ENCODE results near the gene CACNA2D4.

The CACNA2D4 gene

DNA sequence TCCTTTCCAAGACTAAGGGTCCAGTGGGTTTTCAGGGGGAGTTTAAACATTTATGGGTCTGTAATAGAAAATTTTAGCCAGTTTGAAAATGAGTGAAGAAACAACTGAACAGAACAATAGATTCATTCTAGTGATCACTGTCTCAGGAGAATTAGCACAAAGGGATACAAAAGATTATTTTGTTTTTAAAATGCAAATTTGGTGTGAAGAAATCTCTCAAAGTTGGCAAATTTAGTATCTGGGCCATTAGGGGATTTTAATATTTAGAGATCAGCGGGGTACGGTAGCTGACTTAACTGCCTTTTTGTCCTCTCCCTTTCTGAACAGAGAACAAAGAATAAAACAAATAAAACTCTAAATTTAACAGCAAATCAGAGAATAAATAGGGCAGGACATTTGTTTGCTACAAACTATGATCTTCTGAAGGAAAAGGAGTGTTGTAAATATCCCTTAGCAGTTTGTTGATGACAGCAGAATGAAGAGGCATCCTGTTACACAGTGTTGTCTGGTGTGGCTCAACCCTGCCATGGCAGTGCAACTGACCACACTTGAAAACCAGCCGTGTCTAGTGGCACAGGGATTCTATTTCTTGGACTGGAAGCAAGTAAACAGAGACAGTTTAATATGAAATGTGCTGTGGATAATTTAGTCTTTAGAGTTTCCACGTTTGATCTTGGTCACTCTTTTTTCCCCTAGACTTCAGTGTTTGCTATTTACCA lies 144.4 kb downstream of the CACNA2D4 start:
- DNase-seq, result no peak

DNA sequence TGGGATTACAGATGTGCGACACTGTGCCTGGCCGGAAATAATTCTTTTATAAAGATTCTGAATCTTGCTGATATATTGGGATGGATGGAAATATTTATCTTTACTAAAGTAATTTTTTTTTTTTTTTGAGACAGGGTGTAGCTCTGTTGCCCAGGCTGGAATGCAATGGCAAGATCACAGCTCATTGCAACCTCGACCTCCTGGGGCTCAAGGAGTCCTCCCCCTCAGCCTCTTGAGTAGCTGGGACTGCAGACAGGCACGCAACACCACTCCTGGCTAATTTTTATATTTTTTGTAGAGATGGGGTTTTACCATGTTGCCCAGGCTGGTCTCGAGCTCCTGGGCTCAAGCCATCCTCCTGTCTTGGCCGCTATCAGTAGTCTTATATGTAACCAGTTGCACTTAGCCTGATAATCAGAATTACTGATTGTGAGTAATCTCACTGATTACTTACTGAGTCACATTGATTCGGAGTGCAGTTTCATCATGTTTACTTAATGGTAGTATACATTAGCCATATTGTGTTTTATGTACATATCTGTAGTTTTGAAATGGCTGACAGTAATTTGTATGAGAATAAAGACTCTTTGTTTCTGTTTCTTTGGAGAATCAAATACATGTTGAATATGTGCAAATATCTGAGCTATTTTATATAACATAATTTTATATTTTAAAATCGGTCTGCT lies 148.5 kb downstream of the CACNA2D4 start:
- no peak for DNase-seq

DNA sequence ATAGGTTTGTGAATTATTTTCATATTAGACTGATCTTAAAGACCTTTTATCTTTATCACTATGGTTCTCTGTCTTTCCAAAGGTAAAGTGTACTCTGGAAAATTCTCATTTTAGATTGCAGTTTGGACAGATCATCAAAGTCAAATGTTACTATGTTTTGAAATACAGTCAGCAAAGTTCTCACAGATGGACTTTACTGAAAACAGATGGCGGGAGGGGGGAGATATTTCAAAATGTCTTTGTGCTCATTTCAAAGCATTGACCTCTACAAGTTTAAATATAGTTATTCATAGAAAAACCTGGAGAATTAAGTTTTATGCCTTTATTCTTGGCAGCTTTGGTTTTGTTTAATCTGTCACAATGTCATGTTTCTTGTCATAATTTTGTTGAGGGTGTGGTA lies 149.8 kb downstream of the CACNA2D4 start:
- DNase-seq, result peak; percentile 50

DNA sequence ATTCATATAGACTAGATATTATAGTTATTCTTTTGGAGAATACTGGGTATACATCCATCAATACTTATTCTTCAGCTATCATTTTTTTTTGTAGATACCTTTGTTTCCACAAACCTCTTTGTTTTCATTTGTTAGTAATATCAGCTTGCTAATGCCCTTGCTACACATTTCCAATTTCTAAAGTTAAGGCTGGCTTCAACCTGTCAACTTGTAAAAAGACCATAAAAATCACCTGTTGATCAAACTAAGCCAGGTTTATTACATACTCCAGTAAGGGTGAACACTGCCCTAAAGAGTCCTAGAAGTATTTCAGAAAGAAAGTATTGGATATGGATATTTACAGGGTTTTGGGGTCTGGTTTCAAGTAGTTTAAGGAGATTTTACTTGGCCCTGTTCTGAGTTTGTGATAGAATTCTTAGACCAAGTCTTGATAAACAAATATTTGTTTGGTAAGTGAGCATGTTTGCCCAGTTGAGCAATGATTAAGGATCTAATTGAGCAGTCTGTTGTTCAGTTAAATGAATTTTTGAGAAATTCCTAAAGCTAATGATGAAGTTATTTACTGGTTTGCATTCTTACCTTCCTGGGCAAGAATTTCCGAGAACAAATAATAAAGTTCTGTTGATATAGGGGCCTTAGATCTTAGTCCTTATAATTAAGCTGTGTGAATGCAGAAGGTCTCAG lies 150.9 kb downstream of the CACNA2D4 start:
- no peak for DNase-seq

DNA sequence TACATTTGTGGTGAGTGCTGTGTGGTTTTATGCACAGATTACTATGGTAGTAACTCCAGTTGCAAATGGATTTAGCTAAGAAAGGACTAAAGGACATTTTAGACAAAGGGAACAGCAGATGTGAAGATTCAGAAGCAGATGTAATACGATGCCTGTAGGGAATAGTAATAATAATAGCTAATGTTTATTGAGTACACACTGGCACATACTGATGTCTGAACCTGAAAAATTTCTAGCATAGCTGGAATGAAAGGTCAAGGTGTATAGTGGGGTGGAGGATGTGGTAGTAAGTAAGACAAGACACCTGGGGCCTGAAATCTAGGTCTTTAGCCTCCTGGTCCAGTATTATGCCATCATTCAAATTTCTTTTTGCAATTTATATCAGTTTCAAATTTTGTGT lies 152.3 kb downstream of the CACNA2D4 start:
- DNase-seq, result no peak

DNA sequence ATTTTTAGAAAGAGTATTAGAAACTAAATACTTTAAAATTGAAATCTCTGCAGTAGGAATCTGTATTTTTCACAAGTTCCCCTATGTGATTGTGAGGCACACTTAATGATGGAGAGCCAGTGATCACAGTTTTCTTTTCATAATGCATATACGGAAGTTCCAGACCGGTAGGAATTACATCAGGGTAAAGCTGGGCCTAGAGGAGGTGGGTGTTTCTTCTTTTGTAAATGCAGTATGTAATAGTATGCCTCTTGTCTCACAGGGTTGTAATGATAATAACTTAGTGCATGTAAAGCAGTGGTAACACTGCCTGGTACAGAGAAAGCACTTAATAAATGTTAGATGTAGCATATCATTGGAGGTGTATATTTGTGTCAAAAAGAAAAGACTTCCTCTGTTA lies 155.3 kb downstream of the CACNA2D4 start:
- DNase-seq, result no peak

DNA sequence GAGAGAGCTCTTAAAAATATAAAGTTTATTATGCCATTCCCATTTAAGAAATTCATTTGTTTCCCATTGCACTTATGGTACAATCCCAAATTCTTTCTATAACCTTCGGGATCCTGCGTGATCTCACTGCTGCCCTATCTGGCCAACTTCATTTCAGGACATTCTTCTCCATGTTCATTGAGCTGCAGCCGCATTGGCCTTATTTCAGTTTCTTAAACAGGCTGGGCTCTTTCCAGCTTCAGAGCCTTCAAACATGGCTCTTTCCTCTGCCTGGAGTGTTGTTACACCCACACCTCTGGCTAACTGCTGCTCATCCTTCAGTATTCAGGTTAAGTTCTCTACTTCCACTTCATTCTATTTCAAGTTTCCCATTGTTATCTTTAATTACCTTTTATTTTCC lies 156.6 kb downstream of the CACNA2D4 start:
- no peak for DNase-seq

DNA sequence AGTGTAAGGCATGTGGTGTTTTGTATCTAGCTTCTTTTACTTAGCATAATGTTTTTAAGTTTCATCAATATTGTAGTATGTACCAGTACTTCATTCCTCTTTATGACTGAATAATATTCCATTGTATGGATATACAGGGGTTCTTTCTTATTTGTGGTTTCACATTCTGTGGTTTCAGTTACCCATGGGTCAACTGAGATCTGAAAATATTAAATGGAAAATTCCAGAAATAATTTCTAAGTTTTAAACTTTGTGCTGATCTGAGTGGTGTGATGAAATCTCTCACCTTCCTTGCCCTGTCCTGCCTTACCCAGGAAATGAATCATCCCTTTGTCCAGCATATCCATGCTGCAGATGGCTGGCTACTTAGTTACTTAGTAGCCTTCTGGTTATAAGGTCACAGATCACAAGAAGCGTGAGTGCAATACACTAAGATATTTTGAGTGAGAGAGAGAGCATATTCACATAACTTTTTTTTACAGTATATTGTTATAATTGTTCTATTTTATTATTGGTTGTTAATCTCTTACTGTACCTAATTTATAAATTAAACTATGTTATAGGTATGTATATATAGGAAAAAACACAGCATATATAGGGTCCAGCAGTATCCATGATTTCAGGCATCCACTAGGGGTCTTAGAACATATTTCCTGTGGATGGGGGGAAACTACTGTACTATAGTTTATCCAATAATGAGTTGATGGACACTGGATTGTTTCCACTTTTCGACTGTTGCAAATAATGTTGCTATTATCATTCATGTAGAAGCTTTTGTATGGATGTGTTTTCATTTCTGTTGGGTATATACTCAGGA lies 157.7 kb downstream of the CACNA2D4 start:
- no peak for DNase-seq

DNA sequence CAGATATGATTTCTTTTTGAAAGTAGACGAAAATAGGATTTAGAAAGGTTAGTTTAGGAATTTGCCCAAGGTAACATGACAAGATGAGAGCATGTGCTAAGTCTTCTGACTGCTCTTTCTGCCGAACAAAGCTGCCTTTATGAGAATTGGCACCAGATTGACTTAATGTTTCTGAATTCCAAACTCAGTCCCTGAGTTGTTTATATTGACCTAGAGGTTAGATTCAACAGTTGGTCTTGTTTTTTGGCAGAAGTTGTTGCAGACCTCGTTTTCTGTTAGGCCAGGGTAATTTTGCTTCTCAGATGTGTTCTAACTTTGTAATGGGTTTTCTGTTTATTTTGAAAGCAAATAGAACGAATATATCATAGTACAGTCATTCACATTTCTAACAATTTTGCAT lies 159.6 kb downstream of the CACNA2D4 start:
- no peak for DNase-seq

DNA sequence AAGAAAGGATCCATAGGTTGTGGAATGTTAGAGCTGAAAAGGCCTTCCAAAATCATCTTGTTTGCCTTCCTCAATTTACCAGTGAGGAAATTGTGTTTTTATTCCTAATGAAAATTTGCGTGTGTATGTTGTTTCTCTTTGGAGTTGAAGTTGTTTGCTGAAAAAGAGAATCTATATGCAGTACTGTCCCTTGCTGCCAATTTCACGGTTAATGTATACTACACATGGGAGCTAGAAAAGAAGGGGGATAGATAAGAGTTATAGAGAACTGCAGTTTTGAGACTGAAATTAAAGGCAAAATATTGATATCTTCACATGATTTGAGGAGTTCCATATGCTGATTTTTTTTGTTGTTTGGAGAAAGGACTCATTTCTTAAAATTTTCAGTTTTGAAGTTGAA lies 160.1 kb downstream of the CACNA2D4 start:
- no peak for DNase-seq

DNA sequence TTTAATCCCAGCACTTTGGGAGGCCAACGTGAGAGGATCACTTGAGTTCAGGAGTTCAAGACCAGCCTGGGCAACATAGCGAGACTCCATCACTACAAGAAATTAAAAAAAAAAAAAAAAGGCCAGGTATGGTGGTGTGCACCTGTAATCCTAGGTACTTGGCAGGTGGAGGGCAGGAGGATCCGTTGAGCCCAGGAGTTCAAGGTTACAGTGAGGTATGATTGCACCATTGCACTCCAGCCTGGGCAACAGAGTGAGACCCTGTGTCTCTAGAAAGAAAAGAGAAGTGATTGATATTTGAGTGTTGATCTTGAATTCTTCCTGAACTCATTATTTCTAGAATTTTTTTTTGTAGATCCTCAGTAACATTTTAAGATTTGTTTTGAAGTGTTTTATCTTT lies 168.2 kb downstream of the CACNA2D4 start:
- no peak for DNase-seq

DNA sequence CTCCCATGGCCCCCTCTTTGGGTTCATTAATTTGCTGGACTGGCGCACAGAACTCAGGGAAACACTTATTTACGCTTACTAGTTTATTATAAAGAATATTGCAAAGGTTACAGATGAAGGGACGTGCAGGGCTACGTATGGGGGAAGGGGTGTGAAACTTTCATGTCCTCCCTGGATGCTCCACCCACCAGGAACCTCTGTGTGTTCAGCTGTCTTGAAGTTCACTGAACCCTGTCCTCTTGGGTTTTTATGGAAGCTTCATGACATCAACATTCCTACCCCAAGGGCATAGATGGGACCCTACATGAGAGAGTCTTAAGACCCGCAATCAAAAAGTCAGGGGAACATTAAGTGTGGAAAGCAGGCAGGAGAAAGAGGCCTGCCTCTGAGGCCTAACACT lies 169.4 kb downstream of the CACNA2D4 start:
- no peak for DNase-seq

DNA sequence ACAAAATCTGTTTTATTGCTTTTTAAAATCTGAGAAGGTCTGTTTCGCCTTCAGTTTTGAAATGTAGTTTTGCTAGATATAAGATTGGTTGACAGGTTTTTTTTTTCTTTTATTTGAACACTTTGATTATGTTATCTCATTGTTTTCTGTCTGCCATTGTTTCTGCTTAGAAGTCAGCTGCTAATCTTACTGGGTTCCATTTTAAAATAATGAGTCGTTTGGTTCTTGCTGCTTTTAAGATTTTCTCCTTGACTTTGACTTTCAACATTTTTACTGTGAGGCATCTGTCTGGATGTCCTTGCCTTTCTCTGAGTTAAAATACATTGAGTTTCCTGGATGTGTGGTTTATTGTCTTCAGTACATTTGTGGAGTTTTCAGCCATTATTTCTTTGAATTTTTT lies 170.8 kb downstream of the CACNA2D4 start:
- DNase-seq, result no peak

DNA sequence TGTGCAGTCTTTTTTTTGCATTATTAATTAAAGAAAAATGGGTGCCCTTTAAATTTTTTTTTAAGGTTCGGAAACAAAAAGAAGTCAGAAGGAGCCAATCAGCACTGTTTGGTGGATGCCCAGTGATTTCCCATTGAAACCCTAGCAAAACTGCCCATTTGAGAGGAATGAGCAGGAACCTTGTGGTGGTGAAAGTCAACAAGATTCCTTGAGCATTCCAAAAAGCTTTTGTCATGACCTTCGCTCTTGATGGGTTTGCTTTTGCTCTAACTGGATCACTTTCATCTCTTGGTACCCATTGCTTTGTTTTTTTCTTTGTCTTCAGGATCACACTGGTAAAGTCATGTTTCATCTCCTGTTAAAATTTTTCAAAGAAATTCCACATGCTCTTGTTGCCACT lies 173.5 kb downstream of the CACNA2D4 start:
- DNase-seq, result no peak

Data from NCI-H82 (cell line).